GM18873 (cell line): Measurements from ENCODE around the gene GYS1.

ENCODE experiments used
- ATAC-seq: cut with Tn5 transposase; IDR thresholded peaks from one replicate; pipeline ENCODE4 v1.9.1; 2021; ENCODE audit warnings: mild to moderate bottlenecking, moderate library complexity, moderate number of reproducible peaks; ENCODE audit not compliant: unreplicated experiment, low FRiP score

The GYS1 gene

DNA sequence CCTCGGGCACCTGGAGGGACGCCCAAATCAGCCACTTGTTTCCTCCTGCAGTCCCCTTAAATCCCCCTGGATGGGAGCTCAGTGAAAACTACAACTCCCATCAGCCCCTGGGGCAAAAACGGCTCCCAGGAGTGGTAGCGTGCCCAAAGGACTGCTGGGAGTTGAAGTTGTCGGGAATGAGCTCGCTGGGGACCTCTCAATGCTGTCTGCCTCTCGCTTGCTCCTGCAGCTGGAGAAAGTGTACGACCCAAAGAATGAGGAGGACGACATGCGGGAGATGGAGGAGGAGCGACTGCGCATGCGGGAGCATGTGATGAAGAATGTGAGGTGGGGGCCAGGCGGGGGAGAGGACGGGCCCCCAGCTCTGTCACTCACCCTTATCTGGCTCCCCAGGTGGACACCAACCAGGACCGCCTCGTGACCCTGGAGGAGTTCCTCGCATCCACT is 74.3 kb downstream of the GYS1 start:
- no peak for ATAC-seq
